Hepatocyte (in vitro differentiated cells): ENCODE data around the gene MAPK8IP2.

Experiments
- CTCF ChIP-seq: fragments of 200-600 bp; sonication (generic); IDR thresholded peaks from 2 replicates; pipeline ENCODE4 v1.5.1; 2016; ENCODE audit warnings: antibody characterized with exemption, mild to moderate bottlenecking; ENCODE audit not compliant: poor library complexity
- EZH2 ChIP-seq: fragments of 200-600 bp; sonication (generic); IDR thresholded peaks from 2 replicates; pipeline ENCODE4 v1.6.1; 2016; ENCODE audit warnings: antibody characterized with exemption, mild to moderate bottlenecking, borderline replicate concordance

- TF ChIP-seq CTCF, result no peak
- no peak for TF ChIP-seq EZH2
These were observed 8.4 kb downstream of the MAPK8IP2 start for GRCh38 chr22:50608996-50609395.
